GM23338 (cell line): ENCODE data around the gene NFAT5. TPM values are rescaled to one million over a fixed set of nuclear protein-coding genes. Genes with fewer than 3 reads are reported as not detected.

Experiments
- CTCF ChIP-seq, 2 experiments: fragments of 200-600 bp in 1 of 2; sonication (generic) in 1 of 2; conservative IDR thresholded peaks; 2 replicates each; pipeline versions ENCODE4 v1.5.1 to v1.6.1; 2016 to 2017; ENCODE audit warnings: antibody characterized with exemption in 2 of 2, low read depth in 2 of 2, mild to moderate bottlenecking in 2 of 2, moderate library complexity in 1 of 2
- EZH2phosphoT487 ChIP-seq: fragments of 200-600 bp; sonication (generic); IDR thresholded peaks from one replicate; pipeline ENCODE4 v1.8.1; 2018; ENCODE audit warnings: antibody characterized with exemption; ENCODE audit not compliant: unreplicated experiment
- JUNB ChIP-seq: IDR thresholded peaks from one replicate; pipeline ENCODE4 v1.6.1; 2016; ENCODE audit warnings: antibody characterized with exemption; ENCODE audit not compliant: unreplicated experiment
- NANOG ChIP-seq: IDR thresholded peaks from 2 replicates; pipeline ENCODE4 v1.6.1; 2016; ENCODE audit warnings: antibody characterized with exemption, borderline replicate concordance
- POLR2AphosphoS5 ChIP-seq: IDR thresholded peaks from 2 replicates; pipeline ENCODE4 v1.6.1; 2016; ENCODE audit warnings: antibody characterized with exemption, low read depth
- ZNF114 ChIP-seq: fragments of 250-450 bp; sonication (Bioruptor Pico); IDR thresholded peaks from 2 replicates; pipeline ENCODE4 v1.5.0; 2020; ENCODE audit warnings: mild to moderate bottlenecking, moderate library complexity
- ZNF331 ChIP-seq: fragments of 250-450 bp; sonication (Bioruptor Pico); IDR thresholded peaks from 2 replicates; pipeline ENCODE4 v1.5.0; 2020; ENCODE audit warnings: low read depth, mild to moderate bottlenecking, moderate library complexity
- ZNF462 ChIP-seq: fragments of 250-450 bp; sonication (Bioruptor Pico); IDR thresholded peaks from 2 replicates; pipeline ENCODE4 v1.5.0; 2020; ENCODE audit warnings: mild to moderate bottlenecking, moderate library complexity
- polyA plus RNA-seq: library from polyadenylated mRNA; unstranded; fragments of >200 nt; fragmentation: Nextera tagmentation; extraction: Ambion mirVana; gene quantifications from 2 replicates; pipeline ENCODE4 v1.2.1, GENCODE V29; 2016
- total RNA-seq: library from RNA; depleted of rRNA; stranded (reverse); fragments of >200 nt; shearing (Covaris generic); gene quantifications from 2 replicates; pipeline ENCODE4 v1.2.3, GENCODE V29; 2014

The NFAT5 gene
- total and polyA plus RNA-seq, 2 experiments from 2014 or later: 10.6 to 27.0 TPM

- TF ChIP-seq ZNF462 (CRISPR knock-in tag): no peak
- no peak for TF ChIP-seq CTCF (conservative IDR thresholded peaks at IDR 0.05; ENCODE audit: low read depth in 2 of 2)
- no peak for TF ChIP-seq NANOG
- TF ChIP-seq JUNB: no peak
- TF ChIP-seq POLR2AphosphoS5: no peak
- TF ChIP-seq ZNF331 (CRISPR knock-in tag): no peak
- TF ChIP-seq ZNF114 (CRISPR knock-in tag): no peak
- no peak for TF ChIP-seq EZH2phosphoT487
Measured at GRCh38 chr16:69718111-69718764, 152.5 kb downstream of the NFAT5 start (continued).
